Measurements from ENCODE around the gene MAPK10.

Gene MAPK10

DNA sequence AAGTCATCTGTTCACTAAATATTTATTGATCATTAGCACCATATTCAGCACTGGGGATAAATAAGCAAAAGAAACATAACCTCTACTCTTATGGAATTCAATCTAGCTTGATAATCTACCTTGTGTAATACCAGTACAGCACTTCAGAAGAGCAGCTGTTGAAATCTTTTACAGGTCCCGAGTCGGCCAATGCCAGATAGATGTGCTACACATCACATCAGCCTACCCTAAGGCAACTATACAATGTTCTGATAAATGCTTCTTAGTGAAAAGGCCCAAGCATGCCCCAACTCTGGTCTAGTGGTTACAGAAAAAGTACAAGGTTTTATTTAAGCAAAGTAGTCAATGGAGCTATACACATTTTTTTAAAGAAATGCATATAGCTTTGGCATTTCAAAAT is 68.7 kb downstream of the MAPK10 start:
- Histone ChIP-seq H3K36me3 (no peaks in the 10 kb centered on the region), H3K27me3 (no peaks in the 10 kb centered on the region), H3K27ac (no peak overlapping the region), H3K4me3 (no peak overlapping the region), H3K9me3 (no peaks in the 10 kb centered on the region), H3K4me1 (no peaks in the 10 kb centered on the region)
- no peak for DNase-seq
- intact Hi-C loops (cut with DNase I; ENCODE audit: low total_unique reads), result no loop called here
- TF ChIP-seq, protein P1, sequence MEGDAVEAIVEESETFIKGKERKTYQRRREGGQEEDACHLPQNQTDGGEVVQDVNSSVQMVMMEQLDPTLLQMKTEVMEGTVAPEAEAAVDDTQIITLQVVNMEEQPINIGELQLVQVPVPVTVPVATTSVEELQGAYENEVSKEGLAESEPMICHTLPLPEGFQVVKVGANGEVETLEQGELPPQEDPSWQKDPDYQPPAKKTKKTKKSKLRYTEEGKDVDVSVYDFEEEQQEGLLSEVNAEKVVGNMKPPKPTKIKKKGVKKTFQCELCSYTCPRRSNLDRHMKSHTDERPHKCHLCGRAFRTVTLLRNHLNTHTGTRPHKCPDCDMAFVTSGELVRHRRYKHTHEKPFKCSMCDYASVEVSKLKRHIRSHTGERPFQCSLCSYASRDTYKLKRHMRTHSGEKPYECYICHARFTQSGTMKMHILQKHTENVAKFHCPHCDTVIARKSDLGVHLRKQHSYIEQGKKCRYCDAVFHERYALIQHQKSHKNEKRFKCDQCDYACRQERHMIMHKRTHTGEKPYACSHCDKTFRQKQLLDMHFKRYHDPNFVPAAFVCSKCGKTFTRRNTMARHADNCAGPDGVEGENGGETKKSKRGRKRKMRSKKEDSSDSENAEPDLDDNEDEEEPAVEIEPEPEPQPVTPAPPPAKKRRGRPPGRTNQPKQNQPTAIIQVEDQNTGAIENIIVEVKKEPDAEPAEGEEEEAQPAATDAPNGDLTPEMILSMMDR (IDR thresholded peaks at IDR 0.05), result no peak

DNA sequence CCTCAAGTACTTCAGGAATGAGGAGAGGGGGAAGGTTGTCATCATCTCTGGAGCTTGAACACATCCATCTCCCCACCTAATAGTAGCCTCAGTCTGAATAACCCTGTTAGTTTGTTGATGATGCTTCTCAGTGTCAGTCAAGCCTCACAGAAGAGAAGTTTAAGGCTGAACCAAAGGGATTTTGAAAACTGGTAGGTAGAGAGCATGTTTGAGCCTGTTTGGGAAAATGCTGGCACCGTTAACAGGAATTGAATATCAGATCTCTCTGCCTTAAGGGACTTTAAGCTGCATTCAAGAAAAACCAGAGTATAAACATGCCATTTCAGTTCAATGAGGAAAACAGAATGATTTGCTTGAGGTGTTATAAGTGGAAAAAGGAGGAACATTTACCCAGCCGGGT is 73.1 kb downstream of the MAPK10 start:
- H3K4me3 ChIP-seq, result no peak overlapping the region
- H3K9me3 ChIP-seq, result no peaks in the 10 kb centered on the region
- intact Hi-C loops (cut with DNase I; ENCODE audit: low total_unique reads), result no loop called here
- no peak overlapping the region for H3K27ac ChIP-seq
- H3K36me3 ChIP-seq, result no peaks in the 10 kb centered on the region
- no peaks in the 10 kb centered on the region for H3K27me3 ChIP-seq
- TF ChIP-seq, protein P1 (IDR thresholded peaks at IDR 0.05), result no peak
- no peaks in the 10 kb centered on the region for H3K4me1 ChIP-seq
- DNase-seq, result no peak

DNA sequence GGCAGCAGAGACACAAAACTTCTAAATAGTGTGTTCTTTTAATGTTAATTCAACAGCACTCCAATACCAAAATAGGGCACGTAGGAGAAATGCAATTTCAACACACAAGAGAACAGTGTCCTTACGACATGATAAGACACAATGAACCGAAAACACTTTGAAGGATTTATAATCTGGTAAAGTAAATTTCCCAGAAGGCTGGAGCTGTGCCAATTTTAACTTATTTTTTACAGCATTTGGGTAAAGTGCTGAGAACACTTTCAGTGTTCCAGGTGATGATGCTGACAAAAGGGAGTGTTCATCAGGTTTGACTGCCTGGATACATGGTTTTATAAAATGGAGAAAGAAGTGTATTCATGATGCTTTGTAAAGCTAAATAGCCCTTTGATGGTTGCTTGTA is 76.5 kb downstream of the MAPK10 start:
- no peak for DNase-seq

DNA sequence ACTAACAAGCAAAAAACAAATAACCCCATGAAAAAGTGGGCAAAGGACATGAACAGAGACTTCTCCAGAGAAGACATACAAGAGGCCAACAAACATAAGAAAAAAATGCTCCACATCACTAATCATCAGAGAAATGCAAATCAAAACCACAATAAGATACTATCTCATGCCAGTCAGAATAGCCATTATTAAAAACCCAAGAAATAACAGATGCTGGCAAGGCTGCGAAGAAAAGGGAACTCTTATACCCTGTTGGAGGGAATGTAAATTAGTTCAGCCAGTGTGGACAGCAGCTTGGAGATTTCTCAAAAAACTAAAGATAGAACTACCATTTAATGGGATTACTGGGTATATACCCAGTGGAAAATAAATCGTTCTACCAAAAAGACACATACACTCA is 79.6 kb downstream of the MAPK10 start:
- Histone ChIP-seq H3K4me3 (no peak overlapping the region), H3K36me3 (no peaks in the 10 kb centered on the region), H3K4me1 (no peaks in the 10 kb centered on the region), H3K9me3 (no peaks in the 10 kb centered on the region), H3K27ac (no peak overlapping the region), H3K27me3 (no peaks in the 10 kb centered on the region)
- TF ChIP-seq, protein P1 (IDR thresholded peaks at IDR 0.05), result no peak
- no peak for DNase-seq
- intact Hi-C loops (cut with DNase I; ENCODE audit: low total_unique reads), result no loop called here

More for the DNA sequence above, 76.5 kb downstream of the MAPK10 start:
- H3K36me3 ChIP-seq, result no peaks in the 10 kb centered on the region
- TF ChIP-seq, protein P1 (IDR thresholded peaks at IDR 0.05), result no peak
- intact Hi-C loops (cut with DNase I; ENCODE audit: low total_unique reads), result no loop called here
- no peaks in the 10 kb centered on the region for H3K9me3 ChIP-seq
- H3K27me3 ChIP-seq, result no peaks in the 10 kb centered on the region
- H3K4me3 ChIP-seq, result no peak overlapping the region
- H3K27ac ChIP-seq, result no peak overlapping the region
- no peaks in the 10 kb centered on the region for H3K4me1 ChIP-seq

DNA sequence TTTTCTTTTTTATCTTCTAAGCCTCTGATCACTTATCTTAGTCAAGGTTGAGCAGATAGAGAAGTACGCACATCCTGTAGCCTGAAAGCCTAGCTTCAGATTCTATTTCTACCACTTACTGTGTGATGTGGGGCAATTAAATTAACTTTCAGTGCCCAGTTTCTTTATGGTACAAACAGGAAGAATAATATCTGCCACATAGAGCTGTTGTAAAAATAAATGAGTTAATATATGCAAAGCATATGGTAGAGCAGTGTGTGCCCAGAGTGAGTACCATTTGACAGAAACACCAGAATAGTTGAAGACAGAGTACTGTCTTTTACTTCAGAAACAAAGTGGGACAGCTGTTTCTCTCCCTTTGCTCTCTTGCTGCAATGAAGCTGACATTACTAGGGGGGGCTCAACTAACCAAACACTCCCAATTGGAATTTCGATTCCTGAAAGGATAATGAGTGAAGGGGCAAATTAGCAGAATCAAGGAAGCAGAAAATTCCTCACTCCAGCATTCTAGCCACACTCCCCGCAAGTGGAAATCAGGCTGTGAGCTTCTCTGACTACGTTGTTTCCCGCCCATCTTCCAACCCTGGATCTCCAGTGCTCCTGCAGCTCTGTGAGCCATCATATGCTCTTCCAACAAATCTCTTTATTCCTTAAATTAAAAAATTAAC is 80.4 kb downstream of the MAPK10 start:
- DNase-seq, result no peak
- TF ChIP-seq, protein P1 (IDR thresholded peaks at IDR 0.05), result no peak
- Histone ChIP-seq H3K9me3 (no peaks in the 10 kb centered on the region), H3K36me3 (no peaks in the 10 kb centered on the region), H3K27me3 (no peaks in the 10 kb centered on the region), H3K4me1 (no peaks in the 10 kb centered on the region), H3K4me3 (no peak overlapping the region), H3K27ac (no peak overlapping the region)
- intact Hi-C loops (cut with DNase I; ENCODE audit: low total_unique reads), result no loop called here

DNA sequence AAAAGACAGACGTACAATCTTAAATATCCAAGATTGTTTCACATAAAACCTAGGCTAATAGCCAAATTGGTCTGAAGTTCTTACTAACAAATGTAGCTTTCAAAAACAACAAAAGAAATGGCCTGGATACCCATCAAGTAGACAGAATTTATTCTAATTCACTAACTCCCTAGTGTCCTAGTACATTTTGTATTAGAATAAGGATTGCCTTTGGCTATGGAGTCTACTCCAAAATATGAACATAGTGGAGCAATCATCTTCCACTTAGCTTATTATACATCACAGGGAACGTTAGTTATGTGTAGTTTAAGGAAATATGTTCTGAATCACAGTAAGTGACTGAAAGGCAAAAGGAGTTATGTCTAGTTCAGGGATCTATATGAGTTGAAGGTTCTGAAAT is 81.7 kb downstream of the MAPK10 start:
- Histone ChIP-seq H3K36me3 (no peaks in the 10 kb centered on the region), H3K9me3 (no peaks in the 10 kb centered on the region), H3K4me3 (no peak overlapping the region), H3K27ac (no peak overlapping the region), H3K4me1 (no peaks in the 10 kb centered on the region), H3K27me3 (no peaks in the 10 kb centered on the region)
- DNase-seq, result no peak
- intact Hi-C loops (cut with DNase I; ENCODE audit: low total_unique reads), result no loop called here
- TF ChIP-seq, protein P1 (IDR thresholded peaks at IDR 0.05), result no peak

Data from tibial artery (tissue), 4 donors.